ENCODE results near the gene FSTL3. TPM values are rescaled to one million over a fixed set of nuclear protein-coding genes. Genes with fewer than 3 reads are reported as not detected.
A peak's percentile ranks its signal among the peaks of the same experiment; 100 is the strongest.

FSTL3 gene
- total RNA-seq, 4 donors from 2014 or later: 582 to 977 (median 642) TPM

DNA sequence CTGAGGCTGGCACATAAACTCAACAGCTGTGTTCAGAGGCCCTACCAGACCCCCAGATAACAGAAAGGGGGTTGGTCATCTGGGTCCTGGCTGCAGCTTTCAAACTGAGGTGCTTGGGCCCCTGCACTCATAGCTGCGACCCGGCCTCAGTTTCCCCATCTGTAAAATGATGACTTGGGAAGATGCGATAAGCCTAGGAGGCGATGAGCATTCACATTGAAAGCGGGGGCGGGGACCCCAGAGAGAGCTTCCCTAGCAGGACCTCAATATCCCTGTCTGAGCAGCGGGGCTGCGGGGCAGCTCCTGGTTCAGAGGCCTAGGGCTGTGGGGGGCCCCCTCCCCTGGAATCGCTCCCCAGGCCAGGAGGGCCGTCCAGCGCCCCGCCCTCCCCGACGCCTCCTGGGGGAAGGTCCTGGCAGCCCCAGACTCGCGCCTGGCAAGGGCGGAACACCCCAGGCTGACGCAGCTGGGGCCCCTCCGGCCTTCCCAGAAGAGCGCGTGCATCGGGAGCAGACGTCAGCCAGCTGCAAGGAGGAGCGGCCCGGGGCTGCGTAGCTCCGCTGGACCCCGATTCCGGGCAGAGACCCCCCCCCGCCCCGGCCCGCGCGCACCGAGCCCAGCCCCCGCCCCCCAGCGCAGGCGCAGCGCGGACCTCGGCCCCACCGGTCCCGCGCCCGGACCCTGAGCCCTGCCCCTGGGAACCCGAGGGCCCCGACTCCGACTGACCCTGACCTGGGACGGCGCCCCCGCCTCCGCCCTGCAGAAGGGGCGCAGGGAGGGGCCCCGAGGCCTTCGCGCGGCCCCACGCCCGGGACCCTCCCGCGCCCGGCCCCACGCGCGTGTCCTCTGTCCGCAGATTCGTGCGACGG lies 3.5 kb downstream of the FSTL3 start:
- peak overlapping the region; percentile 94 to 99 (median 99) for H3K27ac ChIP-seq
- 4 to 14% methylated on average over 14 to 29 of the region's 69 CpGs for WGBS, 2 donors
- H3K9me3 ChIP-seq: no peaks in the 10 kb centered on the region
- H3K4me3 ChIP-seq: peak overlapping the region; percentile 60 to 90 (median 74)
- H3K27me3 ChIP-seq: no peaks in the 10 kb centered on the region
- H3K36me3 ChIP-seq: peaks cover 0 to 20% (median 0%) of the 10 kb centered on the region in 3 donors
- TF ChIP-seq CTCF (IDR thresholded peaks at IDR 0.05): no peak
- TF ChIP-seq EP300 (IDR thresholded peaks at IDR 0.05): peak; percentile 74 to 88
- peaks cover 0 to 53% (median 35%) of the 10 kb centered on the region in 4 donors for H3K4me1 ChIP-seq
- DNase-seq (ENCODE audit: low spot score in 2 of 2): peak; percentile 41 to 59

- WGBS, 2 donors: 0% methylated on average over 14 to 16 of the region's 70 CpGs
- Histone ChIP-seq H3K4me3 (peak overlapping the region; percentile 60 to 90 (median 74)), H3K4me1 (peaks cover 0 to 50% (median 27%) of the 10 kb centered on the region in 4 donors), H3K27ac (peak overlapping the region; percentile 94 to 99 (median 99)), H3K27me3 (no peaks in the 10 kb centered on the region), H3K36me3 (peaks cover 0 to 20% (median 0%) of the 10 kb centered on the region in 3 donors), H3K9me3 (no peaks in the 10 kb centered on the region)
- TF ChIP-seq EP300 (IDR thresholded peaks at IDR 0.05) (peak; percentile 66 to 80), POLR2A (IDR thresholded peaks at IDR 0.05) (peak; percentile 87 to 95), CTCF (IDR thresholded peaks at IDR 0.05) (peak; percentile 47 to 86 (median 71))
- peak; percentile 99 to 100 for DNase-seq (ENCODE audit: low spot score in 2 of 2)
These were observed 4.3 kb downstream of the FSTL3 start for GRCh38 chr19:680287-681028.

- peaks cover 0 to 48% (median 21%) of the 10 kb centered on the region in 4 donors for H3K4me1 ChIP-seq
- WGBS, 2 donors: 70 to 74% methylated on average over 35 to 46 of the region's 54 CpGs
- H3K9me3 ChIP-seq: no peaks in the 10 kb centered on the region
- TF ChIP-seq POLR2A (IDR thresholded peaks at IDR 0.05) (no peak), EP300 (IDR thresholded peaks at IDR 0.05) (no peak), CTCF (IDR thresholded peaks at IDR 0.05) (no peak)
- H3K27me3 ChIP-seq: no peaks in the 10 kb centered on the region
- DNase-seq (ENCODE audit: low spot score in 2 of 2): peak in 1 of 2 donors; percentile 91
- peak overlapping the region; percentile 94 to 99 (median 98) for H3K27ac ChIP-seq
- peaks cover 0 to 20% (median 0%) of the 10 kb centered on the region in 3 donors for H3K36me3 ChIP-seq
- H3K4me3 ChIP-seq: peak overlapping the region in 3 of 4 donors; percentile 20 to 90 (median 68)
These were observed 5.1 kb downstream of the FSTL3 start for GRCh38 chr19:681029-682019.

GRCh38 chr19:682678-683320 lies 6.6 kb downstream of the FSTL3 start:
- TF ChIP-seq EP300 (IDR thresholded peaks at IDR 0.05) (no peak), POLR2A (IDR thresholded peaks at IDR 0.05) (no peak)
- WGBS, 2 donors: 82 to 84% methylated on average over 9 to 11 of the region's 25 CpGs
- no peak for DNase-seq (ENCODE audit: low spot score in 2 of 2)

More at GRCh38 chr19:682678-683320, 6.6 kb downstream of the FSTL3 start:
- H3K9me3 ChIP-seq: no peaks in the 10 kb centered on the region
- H3K36me3 ChIP-seq: peaks cover 0 to 20% (median 0%) of the 10 kb centered on the region in 3 donors
- H3K4me1 ChIP-seq: peaks cover 0 to 35% (median 19%) of the 10 kb centered on the region in 4 donors
- peak overlapping the region in 1 of 4 donors; percentile 9 for H3K27ac ChIP-seq
- no peaks in the 10 kb centered on the region for H3K27me3 ChIP-seq
- no peak overlapping the region for H3K4me3 ChIP-seq

Measured in tibial nerve (tissue), 4 donors.